Measurements from ENCODE around the gene UBXN10. TPM values are rescaled to one million over a fixed set of nuclear protein-coding genes. Genes with fewer than 3 reads are reported as not detected.
"Not testable (repeated sequence)": the region's sequence is repeated elsewhere in the genome, so short reads cannot be mapped to it uniquely, and the experiment has no call there.

Gene UBXN10
- total RNA-seq, 1 donor from 2014 or later = 0.87 TPM

GRCh38 chr1:20227704-20228103, 41.8 kb downstream of the UBXN10 start:
- Histone ChIP-seq H3K27ac (no peak overlapping the region), H3K9me3 (no peaks in the 10 kb centered on the region), H3K27me3 (peaks cover 27% of the 10 kb centered on the region), H3K36me3 (no peaks in the 10 kb centered on the region), H3K4me3 (no peak overlapping the region), H3K4me1 (no peaks in the 10 kb centered on the region)
- DNase-seq (no peak), ATAC-seq (no peak)
- TF ChIP-seq, protein P1, sequence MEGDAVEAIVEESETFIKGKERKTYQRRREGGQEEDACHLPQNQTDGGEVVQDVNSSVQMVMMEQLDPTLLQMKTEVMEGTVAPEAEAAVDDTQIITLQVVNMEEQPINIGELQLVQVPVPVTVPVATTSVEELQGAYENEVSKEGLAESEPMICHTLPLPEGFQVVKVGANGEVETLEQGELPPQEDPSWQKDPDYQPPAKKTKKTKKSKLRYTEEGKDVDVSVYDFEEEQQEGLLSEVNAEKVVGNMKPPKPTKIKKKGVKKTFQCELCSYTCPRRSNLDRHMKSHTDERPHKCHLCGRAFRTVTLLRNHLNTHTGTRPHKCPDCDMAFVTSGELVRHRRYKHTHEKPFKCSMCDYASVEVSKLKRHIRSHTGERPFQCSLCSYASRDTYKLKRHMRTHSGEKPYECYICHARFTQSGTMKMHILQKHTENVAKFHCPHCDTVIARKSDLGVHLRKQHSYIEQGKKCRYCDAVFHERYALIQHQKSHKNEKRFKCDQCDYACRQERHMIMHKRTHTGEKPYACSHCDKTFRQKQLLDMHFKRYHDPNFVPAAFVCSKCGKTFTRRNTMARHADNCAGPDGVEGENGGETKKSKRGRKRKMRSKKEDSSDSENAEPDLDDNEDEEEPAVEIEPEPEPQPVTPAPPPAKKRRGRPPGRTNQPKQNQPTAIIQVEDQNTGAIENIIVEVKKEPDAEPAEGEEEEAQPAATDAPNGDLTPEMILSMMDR (IDR thresholded peaks at IDR 0.05) = no peak
- intact Hi-C loops (cut with DNase I) = no loop called here

GRCh38 chr1:20228314-20228825, 42.5 kb downstream of the UBXN10 start:
- ATAC-seq = no peak
- Histone ChIP-seq H3K36me3 (no peaks in the 10 kb centered on the region), H3K4me1 (no peaks in the 10 kb centered on the region), H3K4me3 (no peak overlapping the region), H3K9me3 (no peaks in the 10 kb centered on the region), H3K27ac (no peak overlapping the region), H3K27me3 (peaks cover 27% of the 10 kb centered on the region)
- TF ChIP-seq, protein P1 (IDR thresholded peaks at IDR 0.05) = no peak
- intact Hi-C loops (cut with DNase I) = no loop called here
- no peak for DNase-seq

- Histone ChIP-seq H3K4me1 (no peaks in the 10 kb centered on the region), H3K9me3 (no peaks in the 10 kb centered on the region), H3K36me3 (no peaks in the 10 kb centered on the region), H3K4me3 (no peak overlapping the region), H3K27ac (no peak overlapping the region), H3K27me3 (peaks cover 27% of the 10 kb centered on the region)
- intact Hi-C loops (cut with DNase I) = no loop called here
- DNase-seq = no peak
- ATAC-seq = no peak
- TF ChIP-seq, protein P1 (IDR thresholded peaks at IDR 0.05) = no peak
Measured at GRCh38 chr1:20229171-20229570, 43.3 kb downstream of the UBXN10 start.

- intact Hi-C loops (cut with DNase I); H3K27ac ChIP-seq; H3K4me1 ChIP-seq; DNase-seq; H3K36me3 ChIP-seq; ATAC-seq; H3K4me3 ChIP-seq; H3K9me3 ChIP-seq: not testable (repeated sequence)
- peaks cover 41% of the 10 kb centered on the region for H3K27me3 ChIP-seq
Measured at GRCh38 chr1:20232564-20232963, 46.7 kb downstream of the UBXN10 start.

DNA sequence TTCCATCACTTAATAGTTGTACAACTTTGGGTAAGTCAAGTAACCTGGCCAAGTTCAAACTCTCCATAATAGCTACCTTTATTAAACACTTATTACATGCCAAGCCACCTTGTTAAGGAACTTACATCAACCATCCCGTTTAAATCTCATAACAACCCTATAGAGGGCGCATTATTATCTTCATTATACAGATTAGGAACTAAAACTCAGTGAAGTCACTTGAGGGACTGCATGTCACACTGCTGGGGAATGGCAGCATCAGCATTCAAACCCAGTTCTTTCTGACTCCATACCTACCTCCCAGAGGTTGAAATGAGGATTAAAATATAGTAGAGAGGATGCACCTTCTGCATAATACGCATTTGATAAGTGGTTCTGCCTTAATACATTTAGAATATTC, 47.5 kb downstream of the UBXN10 start:
- DNase-seq (no peak), ATAC-seq (peak; percentile 31)
- TF ChIP-seq, protein P1 (IDR thresholded peaks at IDR 0.05) = peak; percentile 36
- Histone ChIP-seq H3K27me3 (peaks cover 35% of the 10 kb centered on the region), H3K4me1 (no peaks in the 10 kb centered on the region), H3K36me3 (no peaks in the 10 kb centered on the region), H3K9me3 (no peaks in the 10 kb centered on the region), H3K4me3 (no peak overlapping the region), H3K27ac (no peak overlapping the region)
- intact Hi-C loops (cut with DNase I) = no loop called here

GRCh38 chr1:20233866-20234265, 48.0 kb downstream of the UBXN10 start:
- H3K27ac ChIP-seq = no peak overlapping the region
- H3K4me1 ChIP-seq = no peaks in the 10 kb centered on the region
- H3K36me3 ChIP-seq = no peaks in the 10 kb centered on the region
- DNase-seq (no peak), ATAC-seq (no peak)
- TF ChIP-seq, protein P1 (IDR thresholded peaks at IDR 0.05) = no peak
- H3K4me3 ChIP-seq = no peak overlapping the region
- no peaks in the 10 kb centered on the region for H3K9me3 ChIP-seq
- intact Hi-C loops (cut with DNase I) = no loop called here
- H3K27me3 ChIP-seq = peaks cover 35% of the 10 kb centered on the region

All from upper lobe of right lung (tissue), 1 donor.